ENCODE results near the gene XCL1. TPM values are rescaled to one million over a fixed set of nuclear protein-coding genes. Genes with fewer than 3 reads are reported as not detected.

XCL1 gene
- total RNA-seq, 4 donors from 2014 or later, result 0.66 TPM; not detected in 3

DNA sequence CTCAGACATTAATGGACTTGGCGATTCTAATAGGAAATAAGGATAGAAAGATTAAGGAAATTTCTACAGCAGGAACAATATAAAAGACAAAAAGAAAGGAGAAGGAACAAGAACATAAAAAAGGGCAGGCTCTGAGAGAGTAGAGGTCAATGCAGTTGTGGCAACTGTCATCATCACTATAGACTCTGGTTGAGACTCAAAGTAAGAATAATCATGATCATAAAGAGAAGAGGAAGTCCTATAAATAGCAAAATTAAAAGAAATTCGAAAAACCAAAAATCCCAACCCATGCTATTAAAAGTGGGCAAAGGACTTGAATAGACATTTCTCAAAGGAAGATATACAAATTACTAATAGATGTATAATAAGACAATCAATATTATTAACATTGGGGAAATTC lies 14.4 kb upstream of the XCL1 start:
- DNase-seq (ENCODE audit: low spot score in 2 of 2), result no peak
- H3K4me1 ChIP-seq, result no peaks in the 10 kb centered on the region
- no peaks in the 10 kb centered on the region for H3K27me3 ChIP-seq
- 79 to 80% methylated on average over 2 of the region's 2 CpGs for WGBS, 2 donors
- no peak for TF ChIP-seq POLR2A (IDR thresholded peaks at IDR 0.05)
- TF ChIP-seq CTCF (IDR thresholded peaks at IDR 0.05), result no peak
- no peak for TF ChIP-seq EP300 (IDR thresholded peaks at IDR 0.05)
- no peaks in the 10 kb centered on the region for H3K36me3 ChIP-seq
- H3K9me3 ChIP-seq, result no peaks in the 10 kb centered on the region
- H3K4me3 ChIP-seq, result no peak overlapping the region
- no peak overlapping the region for H3K27ac ChIP-seq

- H3K36me3 ChIP-seq, result no peaks in the 10 kb centered on the region
- H3K4me3 ChIP-seq, result no peak overlapping the region
- H3K9me3 ChIP-seq, result no peaks in the 10 kb centered on the region
- DNase-seq (ENCODE audit: low spot score in 2 of 2), result no peak
- no peaks in the 10 kb centered on the region for H3K27me3 ChIP-seq
- H3K27ac ChIP-seq, result no peak overlapping the region
- WGBS, 2 donors, result 68 to 69% methylated on average over 4 of the region's 4 CpGs
- TF ChIP-seq POLR2A (IDR thresholded peaks at IDR 0.05), result no peak
- no peak for TF ChIP-seq EP300 (IDR thresholded peaks at IDR 0.05)
- no peak for TF ChIP-seq CTCF (IDR thresholded peaks at IDR 0.05)
- no peaks in the 10 kb centered on the region for H3K4me1 ChIP-seq
These were observed 10.6 kb upstream of the XCL1 start for GRCh38 chr1:168565825-168566224.

GRCh38 chr1:168567007-168567406 lies 9.4 kb upstream of the XCL1 start:
- no peaks in the 10 kb centered on the region for H3K9me3 ChIP-seq
- no peaks in the 10 kb centered on the region for H3K27me3 ChIP-seq
- WGBS, 2 donors, result 70 to 82% methylated on average over 1 of the region's 1 CpG
- H3K4me3 ChIP-seq, result no peak overlapping the region
- H3K36me3 ChIP-seq, result no peaks in the 10 kb centered on the region
- no peaks in the 10 kb centered on the region for H3K4me1 ChIP-seq
- TF ChIP-seq EP300 (IDR thresholded peaks at IDR 0.05) (no peak), CTCF (IDR thresholded peaks at IDR 0.05) (no peak), POLR2A (IDR thresholded peaks at IDR 0.05) (no peak)
- no peak for DNase-seq (ENCODE audit: low spot score in 2 of 2)
- H3K27ac ChIP-seq, result no peak overlapping the region

- Histone ChIP-seq H3K9me3 (no peaks in the 10 kb centered on the region), H3K4me3 (no peak overlapping the region), H3K36me3 (no peaks in the 10 kb centered on the region), H3K27me3 (no peaks in the 10 kb centered on the region), H3K27ac (no peak overlapping the region), H3K4me1 (no peaks in the 10 kb centered on the region)
- 86 to 87% methylated on average over 3 of the region's 3 CpGs for WGBS, 2 donors
- TF ChIP-seq CTCF (IDR thresholded peaks at IDR 0.05) (no peak), EP300 (IDR thresholded peaks at IDR 0.05) (no peak)
- no peak for DNase-seq (ENCODE audit: low spot score in 2 of 2)
These were observed 8.8 kb upstream of the XCL1 start for GRCh38 chr1:168567568-168567967.

- DNase-seq (ENCODE audit: low spot score in 2 of 2), result no peak
- H3K36me3 ChIP-seq, result no peaks in the 10 kb centered on the region
- H3K27me3 ChIP-seq, result no peaks in the 10 kb centered on the region
- H3K4me3 ChIP-seq, result no peak overlapping the region
- H3K9me3 ChIP-seq, result no peaks in the 10 kb centered on the region
- H3K4me1 ChIP-seq, result no peaks in the 10 kb centered on the region
- no peak overlapping the region for H3K27ac ChIP-seq
- TF ChIP-seq POLR2A (IDR thresholded peaks at IDR 0.05), result no peak
- no peak for TF ChIP-seq EP300 (IDR thresholded peaks at IDR 0.05)
- no peak for TF ChIP-seq CTCF (IDR thresholded peaks at IDR 0.05)
- WGBS, 2 donors, result 63 to 65% methylated on average over 1 of the region's 1 CpG
These were observed 8.1 kb upstream of the XCL1 start for GRCh38 chr1:168568346-168568745.
